ENCODE results near the gene LMX1B. TPM values are rescaled to one million over a fixed set of nuclear protein-coding genes. Genes with fewer than 3 reads are reported as not detected.

Gene LMX1B
- total and polyA plus RNA-seq, 2 of the 4 experiments (the other 2 are of a cell fraction): not detected

- POLR2A ChIA-PET (ENCODE audit: unreplicated experiment): no interaction called here
- no peak overlapping the region for H3K9ac ChIP-seq (ENCODE audit: low read depth, low read length)
- no peaks in the 10 kb centered on the region for H3K79me1 ChIP-seq (ENCODE audit: low read depth in 1 of 2, low read length in 2 of 2)
- TF ChIP-seq MAZ (IDR thresholded peaks at IDR 0.05; ENCODE audit: borderline replicate concordance, low read depth, low read length): no peak
- TF ChIP-seq USF2 (IDR thresholded peaks at IDR 0.05; ENCODE audit: low read depth, low read length): no peak
- TF ChIP-seq RCOR1 (IDR thresholded peaks at IDR 0.05; ENCODE audit: insufficient replicate concordance, low read length): no peak
- no peak for TF ChIP-seq NFE2L2 (IDR thresholded peaks at IDR 0.05; ENCODE audit: low read depth, low read length)
- no peak for TF ChIP-seq MXI1 (IDR thresholded peaks at IDR 0.05; ENCODE audit: borderline replicate concordance, low read depth, low read length)
- no peak for TF ChIP-seq BHLHE40 (IDR thresholded peaks at IDR 0.05; ENCODE audit: low read depth, low read length)
- no peak for TF ChIP-seq CEBPB (IDR thresholded peaks at IDR 0.05; ENCODE audit: low read depth, low read length)
- TF ChIP-seq ELK1 (IDR thresholded peaks at IDR 0.05; ENCODE audit: borderline replicate concordance, low read depth, low read length): no peak
- no peak for TF ChIP-seq CHD1 (IDR thresholded peaks at IDR 0.05; ENCODE audit: low read depth, low read length)
- TF ChIP-seq MAFK (IDR thresholded peaks at IDR 0.05; ENCODE audit: low read depth, low read length): no peak
- TF ChIP-seq FOS (IDR thresholded peaks at IDR 0.05; ENCODE audit: low read depth, low read length): no peak
- TF ChIP-seq RAD21 (IDR thresholded peaks at IDR 0.05; ENCODE audit: low read length): no peak
- TF ChIP-seq SMC3 (IDR thresholded peaks at IDR 0.05; ENCODE audit: low read depth, low read length): no peak
- no peak for TF ChIP-seq CTCF (conservative IDR thresholded peaks at IDR 0.05; ENCODE audit: low read depth, low read length)
- TF ChIP-seq RFX5 (IDR thresholded peaks at IDR 0.05; ENCODE audit: low read depth, low read length): no peak
- TF ChIP-seq POLR2A (IDR thresholded peaks at IDR 0.05; ENCODE audit: low read depth, low read length): no peak
- intact Hi-C loops (cut with micrococcal nuclease): no loop called here
- in situ Hi-C loops (cut with MboI; ENCODE audit: low sequenced_read_pairs): no loop called here
- no peak overlapping the region for H2AFZ ChIP-seq (replicated peaks; ENCODE audit: low read length, poor library complexity)
- 43% methylated on average over 1 of the region's 3 CpGs; no CpG with 5 or more reads in 1 of the 2 experiments for WGBS, 2 experiments (ENCODE audit: extremely low coverage in 2 of 2, insufficient read length in 1 of 2)
- H3K4me3 ChIP-seq (ENCODE audit: insufficient read depth, low read depth, low read length): no peak overlapping the region
- dilution Hi-C loops (cut with HindIII; ENCODE audit: low sequenced_read_pairs, unreplicated experiment): no loop called here
- H3K4me1 ChIP-seq (ENCODE audit: control insufficient read depth, insufficient read depth, low read length): no peaks in the 10 kb centered on the region; the same call in 1 of the 2 replicates
- no peak overlapping the region for H2BK20ac ChIP-seq (ENCODE audit: low read depth, low read length)
- H4K91ac ChIP-seq (ENCODE audit: insufficient read depth, low read depth, low read length): no peak overlapping the region
- no peak overlapping the region for H3K4ac ChIP-seq (ENCODE audit: low read depth, low read length)
- H3K36me3 ChIP-seq (ENCODE audit: control insufficient read depth, insufficient read depth, low read length): no peaks in the 10 kb centered on the region
- H2BK5ac ChIP-seq (ENCODE audit: low read depth, low read length, poor library complexity, severe bottlenecking): no peak overlapping the region
- H2BK15ac ChIP-seq (ENCODE audit: low read depth, low read length): no peak overlapping the region
- no peak overlapping the region for H3K23ac ChIP-seq (ENCODE audit: low read depth, low read length)
- no peaks in the 10 kb centered on the region for H4K20me1 ChIP-seq (ENCODE audit: insufficient read depth, low read length)
- H2AK5ac ChIP-seq (ENCODE audit: low read depth, low read length): no peak overlapping the region
- no peak overlapping the region for H3K18ac ChIP-seq (ENCODE audit: low read depth, low read length)
- CTCF ChIA-PET: no interaction called here
- H3K9me3 ChIP-seq (ENCODE audit: control insufficient read depth, insufficient read depth, low read length): no peaks in the 10 kb centered on the region
- no peak overlapping the region for H3K27ac ChIP-seq (ENCODE audit: insufficient read depth, low read length)
- BruUV-seq (replicated peaks): no TSS peak
- peaks cover 57% of the 10 kb centered on the region for H3K27me3 ChIP-seq (ENCODE audit: control insufficient read depth, insufficient read depth, low read length)
- no peak overlapping the region for H3K14ac ChIP-seq (replicated peaks; ENCODE audit: low read depth, low read length)
- H4K8ac ChIP-seq (ENCODE audit: low read depth in 2 of 2, low read length in 2 of 2): no peak overlapping the region
- H2BK120ac ChIP-seq (ENCODE audit: low read depth, low read length): no peak overlapping the region
- no peaks in the 10 kb centered on the region for H3K9me1 ChIP-seq (ENCODE audit: insufficient read depth, low read length)
- no peak overlapping the region for H4K5ac ChIP-seq (ENCODE audit: low read depth, low read length)
- no peak overlapping the region for H3K4me2 ChIP-seq (ENCODE audit: low read depth, low read length)
- no peak for DNase-seq
- H2AK9ac ChIP-seq (replicated peaks; ENCODE audit: low read depth, low read length, poor library complexity): no peak overlapping the region
- H3K56ac ChIP-seq (ENCODE audit: extremely low read depth, insufficient read depth, low read length): no peak overlapping the region
- ATAC-seq (ENCODE audit: low read depth): no peak
Observed at GRCh38 chr9:126703866-126704156, 90.1 kb downstream of the LMX1B start.

All from IMR-90 (cell line).